ENCODE data around the gene SCFD2.
"Not testable (repeated sequence)": the region's sequence is repeated elsewhere in the genome, so short reads cannot be mapped to it uniquely, and the experiment has no call there.

The SCFD2 gene

DNA sequence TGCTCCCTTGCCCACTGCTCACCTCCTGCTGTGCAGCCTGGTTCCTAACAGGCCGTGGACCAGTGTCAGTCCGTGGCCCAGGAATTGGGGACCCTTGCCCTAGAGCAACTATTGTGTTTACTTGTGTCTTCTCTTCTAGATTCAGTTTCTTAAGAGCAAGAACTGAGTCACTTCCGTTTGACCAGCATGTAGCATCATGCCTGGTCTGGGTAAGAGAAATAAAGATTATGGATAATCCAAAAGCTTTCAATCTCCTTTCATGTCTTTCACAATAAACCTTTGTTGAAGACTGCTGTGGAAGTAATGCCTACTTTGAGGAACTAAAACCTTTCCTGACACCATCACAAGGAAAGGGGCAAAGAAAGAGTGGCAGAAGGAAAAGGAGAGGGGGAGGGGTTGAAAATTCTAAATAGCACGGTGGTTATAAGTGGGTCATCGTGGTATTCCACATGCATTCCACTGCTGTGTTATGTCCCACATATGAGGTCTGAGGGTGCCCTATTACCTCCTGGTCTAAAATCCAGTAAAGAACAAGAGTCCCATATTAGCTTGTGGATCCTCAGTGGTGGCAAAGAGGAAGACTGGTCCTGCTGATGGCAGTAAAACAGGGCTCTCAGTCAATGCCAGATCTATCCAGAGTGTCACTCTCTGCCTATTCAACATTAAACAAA lies 370.4 kb downstream of the SCFD2 start:
- DNase-seq (ENCODE audit: low read depth in 1 of 2, low spot score in 1 of 2) = no peak

DNA sequence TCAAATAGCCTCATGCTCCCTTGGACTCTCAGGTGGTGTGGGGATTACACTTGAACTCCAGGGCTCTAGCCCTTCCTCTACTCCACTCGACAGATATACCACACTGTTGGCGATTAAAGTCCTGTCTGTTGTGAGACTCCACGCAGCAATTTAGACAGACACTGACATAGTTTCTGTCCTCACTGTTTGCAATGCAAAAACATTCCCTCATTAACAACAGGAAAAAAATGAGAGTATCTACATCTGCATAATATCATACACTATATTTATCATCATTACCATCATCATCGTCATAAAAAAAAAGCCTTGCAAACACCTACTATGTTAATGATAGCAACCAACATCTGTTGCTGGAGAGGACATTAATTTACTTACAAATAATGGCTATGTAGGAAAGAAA lies 371.3 kb downstream of the SCFD2 start:
- DNase-seq (ENCODE audit: low read depth in 1 of 2, low spot score in 1 of 2) = no peak

DNA sequence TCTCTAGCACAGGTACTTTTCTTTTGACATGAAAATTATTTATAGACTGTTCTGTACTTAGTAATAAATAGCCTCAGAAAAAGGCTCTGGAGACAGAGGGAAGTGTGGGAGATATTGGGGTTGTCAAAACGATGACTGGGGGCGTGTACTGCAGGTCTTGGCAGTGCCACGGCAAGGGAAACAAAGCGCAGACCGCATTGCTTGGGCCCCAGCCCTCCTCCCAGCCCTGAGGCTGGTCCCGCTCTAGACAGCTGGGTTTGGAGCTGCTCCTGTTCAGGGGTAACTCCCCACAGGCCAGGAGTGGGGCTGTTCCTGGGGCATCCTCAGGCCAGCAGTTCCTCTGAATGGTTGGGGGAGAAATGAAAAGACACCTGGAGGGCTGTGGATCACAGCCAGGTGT lies 372.1 kb downstream of the SCFD2 start:
- no peak for DNase-seq (ENCODE audit: low read depth in 1 of 2, low spot score in 1 of 2)

DNA sequence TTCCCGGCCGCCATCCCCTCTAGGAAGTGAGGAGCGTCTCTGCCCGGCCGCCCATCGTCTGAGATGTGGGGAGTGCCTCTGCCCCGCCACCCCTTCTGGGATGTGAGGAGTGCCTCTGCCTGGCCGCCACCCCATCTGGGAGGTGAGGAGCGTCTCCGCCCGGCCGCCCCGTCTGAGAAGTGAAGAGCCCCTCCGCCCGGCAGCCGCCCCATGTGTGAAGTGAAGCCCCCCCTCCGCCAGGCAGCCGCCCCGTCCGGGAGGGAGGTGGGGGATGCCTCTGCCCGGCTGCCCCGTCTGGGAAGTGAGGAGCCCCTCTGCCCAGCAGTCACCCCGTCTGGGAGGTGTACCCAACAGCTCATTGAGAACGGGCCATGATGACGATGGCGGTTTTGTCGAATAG lies 373.3 kb downstream of the SCFD2 start:
- not testable (repeated sequence) for DNase-seq (ENCODE audit: low read depth in 1 of 2, low spot score in 1 of 2)

DNA sequence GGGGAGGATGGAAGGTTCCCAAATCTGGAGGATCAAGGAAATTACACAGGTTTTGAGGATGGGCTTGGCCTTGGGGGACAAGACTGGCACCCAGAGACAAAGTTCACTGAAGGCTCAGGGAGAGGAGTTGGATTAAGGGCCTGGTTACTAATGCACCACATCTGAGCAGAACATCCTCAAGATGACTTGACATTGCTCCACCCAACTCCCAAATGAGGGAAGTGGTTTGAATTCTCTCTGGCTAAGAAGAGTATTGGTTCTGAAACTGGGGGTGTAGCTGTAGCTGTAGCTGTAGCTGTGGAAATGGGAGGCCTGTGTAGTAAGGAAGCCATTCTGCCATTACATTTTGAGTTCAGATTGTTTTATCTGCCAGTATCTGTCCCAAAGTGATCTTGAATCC lies 374.4 kb downstream of the SCFD2 start:
- DNase-seq (ENCODE audit: low read depth in 1 of 2, low spot score in 1 of 2) = no peak

DNA sequence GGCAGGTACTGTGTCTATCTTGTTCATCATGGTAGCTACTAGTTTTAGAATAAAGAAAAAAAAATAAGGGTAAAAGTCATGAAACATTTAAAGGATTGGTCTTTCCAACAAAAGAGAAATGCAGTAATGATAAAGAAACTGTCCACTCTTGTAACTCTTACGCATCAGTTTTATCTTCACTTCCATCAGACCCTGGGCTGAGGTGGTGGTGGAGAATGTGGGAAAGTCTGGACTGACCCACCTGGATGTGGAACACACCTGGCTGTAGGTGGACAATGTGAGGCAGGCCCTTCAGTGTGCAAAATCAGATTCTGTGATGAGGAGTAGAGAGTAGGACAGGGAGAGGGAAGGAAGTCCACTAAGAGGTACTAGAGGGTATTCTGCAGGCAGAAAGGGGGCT lies 375.2 kb downstream of the SCFD2 start:
- DNase-seq (ENCODE audit: low read depth in 1 of 2, low spot score in 1 of 2) = no peak

DNA sequence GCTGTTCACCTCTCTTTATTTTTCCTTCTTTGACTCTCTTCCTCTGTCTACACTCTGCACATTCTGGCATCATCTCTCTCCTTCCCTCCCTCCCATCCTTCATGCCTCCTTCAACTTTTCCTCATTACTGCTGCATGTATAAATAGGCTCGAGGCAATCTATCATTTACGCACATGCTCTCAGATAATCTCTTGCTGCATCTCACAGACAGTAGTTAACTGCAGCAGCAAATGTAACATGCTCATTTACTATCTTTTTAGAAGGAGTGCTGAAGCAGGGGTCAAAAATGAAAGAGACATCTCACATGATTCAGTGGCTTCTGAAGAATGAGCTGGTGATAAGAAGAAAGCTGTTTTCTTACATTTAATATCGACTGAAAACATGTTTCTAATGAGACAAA lies 376.0 kb downstream of the SCFD2 start:
- DNase-seq (ENCODE audit: low read depth in 1 of 2, low spot score in 1 of 2) = no peak

DNA sequence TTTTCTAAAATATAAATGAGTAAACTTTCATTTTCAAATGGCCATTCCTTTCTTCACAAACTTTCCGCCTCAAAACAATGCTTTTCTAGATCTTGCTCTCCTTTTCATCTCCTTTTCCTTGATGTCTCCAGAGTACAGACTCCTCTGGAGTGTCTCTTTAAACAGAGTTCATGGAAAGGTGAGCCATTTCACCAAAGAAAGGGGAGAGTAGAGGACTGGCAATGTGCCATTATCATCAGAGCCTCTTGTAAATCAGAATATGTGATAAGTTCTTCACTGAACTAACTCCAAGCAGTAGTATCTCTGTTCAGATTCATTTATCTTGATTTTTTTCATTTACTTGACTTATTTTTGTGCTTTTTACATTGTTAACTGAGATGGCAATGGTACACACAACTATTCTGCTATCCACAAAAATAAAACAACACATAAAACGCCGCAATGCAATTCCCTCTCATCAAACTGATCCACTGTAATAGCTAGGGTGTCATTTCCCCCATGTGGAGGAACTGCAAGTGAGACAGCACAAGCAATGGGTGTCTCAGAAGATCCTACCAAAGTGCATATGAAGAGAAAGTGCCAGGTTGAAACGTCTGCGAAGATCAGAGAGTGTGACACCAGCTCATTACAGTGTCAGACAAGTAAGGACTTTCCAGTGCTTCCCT lies 378.3 kb downstream of the SCFD2 start:
- DNase-seq (ENCODE audit: low read depth in 1 of 2, low spot score in 1 of 2) = no peak

DNA sequence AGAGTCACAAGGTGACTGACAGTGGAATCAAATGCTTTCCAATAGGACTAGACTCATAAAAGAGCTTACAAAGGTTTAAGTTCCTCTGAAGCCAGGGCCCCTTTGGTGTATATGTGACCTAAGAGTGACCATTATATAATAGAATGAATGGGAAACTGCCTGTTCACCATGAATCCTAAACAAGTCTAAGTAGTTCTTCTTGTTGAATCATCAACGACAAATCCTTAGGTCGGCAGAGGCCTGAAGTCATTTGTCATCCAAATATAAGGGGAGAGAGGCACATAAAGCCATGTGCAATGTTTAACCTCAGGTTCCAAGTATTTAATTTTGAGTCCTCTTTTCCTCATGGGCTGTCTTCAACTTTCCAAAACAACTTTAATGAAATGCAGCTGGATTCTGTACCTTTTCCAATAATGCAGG lies 381.4 kb downstream of the SCFD2 start:
- no peak for DNase-seq (ENCODE audit: low read depth in 1 of 2, low spot score in 1 of 2)

DNA sequence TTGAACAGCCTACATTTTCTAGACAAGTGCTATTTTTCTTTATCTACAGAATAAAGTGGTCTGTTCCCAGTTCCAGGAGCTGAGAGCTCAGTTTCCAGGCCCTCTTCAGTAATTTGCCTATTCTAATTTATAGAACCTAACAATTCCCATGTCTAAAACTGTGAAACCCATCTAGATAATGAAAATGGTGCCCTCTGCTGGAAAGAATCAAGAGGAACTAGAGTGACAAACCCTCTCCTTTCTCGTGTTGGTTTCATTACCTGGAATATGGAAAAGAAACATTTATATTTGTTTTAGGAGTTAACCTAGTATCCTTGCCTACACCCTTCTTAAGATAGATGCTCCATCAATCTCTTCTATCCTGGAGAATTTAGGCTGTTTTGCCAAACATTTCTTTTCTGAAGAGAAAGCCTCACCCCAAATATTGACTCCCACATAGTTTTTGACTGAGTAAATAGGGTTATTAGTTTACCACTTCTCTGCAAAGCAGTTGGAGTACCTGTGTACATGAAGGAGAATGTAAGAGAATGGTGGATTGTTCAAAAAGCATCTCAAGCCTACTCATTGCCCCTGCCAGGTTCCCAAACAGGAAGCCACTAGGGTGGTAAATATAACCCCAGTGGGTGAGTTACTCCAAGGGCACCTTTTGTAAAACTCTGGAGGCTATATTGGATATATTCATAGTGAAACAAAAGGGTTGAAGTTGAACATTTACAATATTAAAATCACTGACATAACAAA lies 382.1 kb downstream of the SCFD2 start:
- peak in 1 of 2 donors; percentile 15 for DNase-seq (ENCODE audit: low read depth in 1 of 2, low spot score in 1 of 2)

DNA sequence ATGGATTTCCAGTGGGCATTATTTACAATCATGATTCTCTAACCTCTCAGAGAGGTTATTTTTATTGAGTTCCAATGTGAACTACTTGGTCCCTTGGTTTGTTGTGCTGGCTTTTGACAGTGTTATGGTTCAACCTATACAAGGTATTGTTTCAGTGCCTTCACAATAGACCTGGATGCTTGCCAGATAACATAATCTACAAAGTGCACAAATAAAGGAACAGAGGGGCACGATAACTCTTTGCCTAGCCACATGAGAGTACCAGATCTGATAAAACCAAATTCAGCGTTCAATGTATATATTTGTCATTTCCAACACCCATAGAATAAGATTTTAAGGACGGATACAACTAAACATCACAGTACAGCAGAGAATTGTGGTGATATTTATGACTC lies 382.9 kb downstream of the SCFD2 start:
- no peak for DNase-seq (ENCODE audit: low read depth in 1 of 2, low spot score in 1 of 2)

DNA sequence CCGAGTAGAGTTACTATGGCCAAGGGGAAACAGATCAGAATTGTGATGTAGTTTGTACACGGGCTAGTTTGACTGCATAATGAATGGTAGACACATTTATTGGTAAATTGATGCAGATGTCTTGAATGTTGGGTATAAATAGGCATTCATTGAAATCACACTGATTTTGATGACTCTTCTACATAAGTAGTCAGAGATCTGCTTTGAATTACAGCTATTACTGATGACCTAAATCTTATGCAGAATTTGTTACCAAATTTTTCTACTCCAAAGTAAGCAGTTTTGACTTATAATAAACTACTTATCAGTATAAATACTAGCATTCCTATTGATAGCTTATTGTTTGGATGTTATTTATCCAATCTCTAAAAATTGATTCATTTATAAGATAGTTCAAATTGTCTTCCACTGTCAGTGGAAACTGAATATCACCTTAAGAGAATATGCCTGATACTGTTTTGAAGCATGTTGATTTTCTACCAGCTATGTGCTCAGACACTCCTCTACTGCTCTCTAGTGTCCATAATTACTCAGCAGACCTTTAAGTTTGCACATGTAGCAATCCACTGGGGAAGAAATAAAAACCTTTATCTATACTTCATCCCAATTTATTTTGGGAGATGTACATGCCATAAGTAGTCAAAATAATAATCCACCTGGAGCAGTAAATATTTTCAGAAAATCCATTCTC lies 383.5 kb downstream of the SCFD2 start:
- DNase-seq (ENCODE audit: low read depth in 1 of 2, low spot score in 1 of 2) = no peak

DNA sequence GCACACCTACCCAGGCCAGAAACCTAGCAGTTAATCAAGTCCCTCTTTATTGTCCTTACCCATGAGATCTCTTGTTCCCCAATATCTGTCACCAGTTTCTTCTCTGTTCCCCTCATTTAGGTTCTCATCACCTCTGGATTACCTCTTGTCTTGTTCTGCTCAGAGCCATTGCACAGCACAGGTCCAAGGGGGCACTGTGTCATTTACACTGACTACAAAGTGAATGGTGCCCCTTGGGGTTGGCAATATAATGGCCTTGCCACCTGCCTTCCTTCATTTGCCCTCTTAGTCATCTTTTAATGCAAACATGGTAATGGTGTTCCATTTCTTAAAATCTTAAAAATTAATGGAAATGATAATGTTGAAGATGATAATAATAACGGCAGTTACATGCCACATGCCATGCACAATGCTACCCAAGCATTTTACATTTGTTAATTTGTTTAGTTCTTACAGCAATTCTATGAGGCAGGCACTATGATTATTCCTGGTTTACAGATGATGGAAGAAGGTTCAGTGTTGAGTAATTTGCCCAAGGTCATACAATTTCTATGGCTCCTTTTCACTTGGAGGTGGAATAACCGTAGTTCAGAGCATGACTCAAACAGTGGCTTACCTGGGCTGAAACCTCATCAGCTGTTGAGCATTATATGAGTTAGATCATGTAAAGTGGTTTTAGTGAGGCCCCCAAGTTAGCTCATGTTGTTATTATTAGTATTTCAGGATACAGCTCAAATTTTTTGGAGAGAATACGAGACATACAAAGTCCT lies 385.9 kb downstream of the SCFD2 start:
- DNase-seq (ENCODE audit: low read depth in 1 of 2, low spot score in 1 of 2) = no peak

DNA sequence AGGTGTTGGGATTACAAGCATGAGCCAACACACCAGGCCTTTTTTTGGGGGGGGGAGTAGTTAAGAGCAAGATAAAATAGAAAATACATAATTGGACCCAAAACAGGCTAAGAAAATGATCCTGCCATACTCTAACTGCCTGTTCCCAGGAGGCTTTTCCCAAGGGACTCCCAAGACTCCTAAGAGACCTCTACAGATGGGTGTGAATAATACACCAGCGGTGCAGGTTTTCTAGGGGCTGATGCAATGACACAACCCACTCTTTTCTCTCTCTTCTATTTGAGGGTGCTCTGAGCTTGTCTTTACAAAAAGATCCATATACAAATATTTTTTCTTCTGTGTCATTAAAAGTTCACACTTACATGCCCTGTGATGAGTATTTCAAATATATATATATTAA lies 386.8 kb downstream of the SCFD2 start:
- no peak for DNase-seq (ENCODE audit: low read depth in 1 of 2, low spot score in 1 of 2)

DNA sequence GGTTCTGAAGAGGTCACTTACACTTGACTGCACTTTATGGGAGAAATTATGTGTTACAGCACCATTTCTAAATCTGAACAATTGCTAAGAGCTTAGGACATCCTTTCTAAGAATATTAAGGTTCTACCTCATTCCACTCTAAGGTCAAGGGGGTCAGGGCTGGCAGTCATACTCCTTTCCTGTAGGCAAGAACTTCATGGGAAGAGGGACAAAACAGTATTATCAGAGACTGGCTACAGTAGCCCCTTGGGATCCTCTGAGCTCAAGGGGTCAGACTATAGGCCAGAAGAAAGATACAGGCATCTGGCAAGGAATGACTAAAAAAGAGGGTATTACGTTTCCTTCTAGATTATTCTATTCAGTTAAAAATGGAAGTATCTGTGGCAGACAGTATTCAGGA lies 388.6 kb downstream of the SCFD2 start:
- DNase-seq (ENCODE audit: low read depth in 1 of 2, low spot score in 1 of 2) = no peak

DNA sequence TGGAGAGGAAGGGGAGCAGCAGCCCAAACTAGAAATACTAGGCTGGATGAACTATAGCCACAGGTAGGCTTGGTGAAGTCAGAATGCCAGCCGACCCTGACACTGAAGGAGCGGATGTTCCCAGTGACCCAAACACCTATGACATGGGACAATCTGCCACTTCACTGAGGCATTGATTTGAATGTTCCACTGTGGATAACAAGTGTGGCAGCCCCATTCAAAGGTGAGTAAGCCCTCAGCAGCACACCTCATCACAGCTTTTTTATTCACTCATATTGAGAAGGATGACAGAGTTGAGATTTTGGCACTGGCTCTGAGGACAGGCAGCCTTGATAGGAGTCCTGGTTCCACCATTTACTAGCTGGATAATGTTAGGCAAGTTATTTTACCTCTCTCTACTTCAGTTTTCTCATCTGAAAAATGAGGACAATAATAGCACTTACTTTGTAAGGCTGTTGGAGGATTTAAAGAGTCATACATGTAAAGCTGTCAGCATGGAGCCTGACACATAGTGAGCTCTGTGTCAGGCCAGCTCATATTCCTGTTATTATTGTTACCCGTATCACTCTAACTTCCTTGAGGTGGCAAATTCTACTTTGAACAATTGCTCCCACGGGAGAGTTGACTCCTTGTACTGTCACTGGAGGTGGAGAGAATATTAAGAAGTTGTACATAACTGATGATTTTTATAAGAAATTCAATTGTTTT lies 389.2 kb downstream of the SCFD2 start:
- DNase-seq (ENCODE audit: low read depth in 1 of 2, low spot score in 1 of 2) = no peak

DNA sequence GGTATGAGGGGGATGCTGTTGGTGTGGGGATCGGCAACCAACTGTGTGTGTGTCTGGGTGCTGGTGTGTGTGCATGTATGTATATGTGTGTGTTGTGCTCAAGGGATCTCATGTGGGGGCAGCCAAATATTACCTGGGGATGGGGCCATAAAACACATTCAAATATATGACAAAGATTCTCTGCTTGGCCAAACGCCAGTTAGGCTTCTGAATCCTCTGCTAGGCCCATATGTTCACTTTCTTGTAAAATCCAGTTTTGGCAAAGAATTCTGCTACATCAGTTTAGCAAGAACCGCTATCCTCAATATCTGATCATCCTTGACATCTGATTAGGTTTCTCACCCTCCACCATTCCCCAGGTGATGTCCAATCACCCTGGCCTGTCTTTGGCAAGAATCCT lies 397.2 kb downstream of the SCFD2 start:
- DNase-seq (ENCODE audit: low read depth in 1 of 2, low spot score in 1 of 2) = no peak

DNA sequence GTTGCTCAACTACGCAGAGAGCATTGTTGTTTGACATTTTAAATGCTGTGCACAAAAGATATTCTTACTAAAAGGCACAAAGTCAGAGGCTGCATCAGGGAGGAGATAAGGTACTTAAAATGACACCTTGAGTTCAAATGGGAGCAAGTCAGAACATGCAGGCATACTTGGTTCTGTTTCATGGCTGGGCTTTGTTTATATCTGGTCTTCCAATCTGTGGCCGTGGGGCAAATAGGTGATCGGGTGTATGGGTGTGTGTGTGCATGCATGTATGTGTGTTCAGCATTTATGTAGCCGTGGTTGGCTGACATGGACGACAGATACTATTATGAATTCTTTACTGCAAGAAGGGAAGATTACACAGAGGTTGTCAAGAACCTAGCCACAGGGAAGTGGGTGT lies 397.6 kb downstream of the SCFD2 start:
- no peak for DNase-seq (ENCODE audit: low read depth in 1 of 2, low spot score in 1 of 2)

DNA sequence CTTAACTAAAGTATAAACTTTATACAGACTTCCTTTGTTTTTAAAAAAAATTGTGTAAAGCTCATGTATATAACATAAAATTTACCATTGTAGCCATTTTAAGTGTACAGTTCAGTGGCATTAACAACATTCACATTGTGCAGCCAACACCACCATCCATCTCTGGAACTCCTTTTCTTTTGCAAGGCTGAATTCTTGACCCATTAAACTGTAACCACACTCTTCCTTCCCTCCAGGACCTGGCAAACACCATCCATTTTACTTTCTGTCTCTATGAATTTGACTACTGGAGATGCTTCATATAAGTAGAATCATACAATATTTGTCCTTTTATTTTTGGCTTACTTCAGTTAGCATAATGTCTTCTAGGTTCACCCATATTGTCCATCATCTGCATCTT lies 399.1 kb downstream of the SCFD2 start:
- DNase-seq (ENCODE audit: low read depth in 1 of 2, low spot score in 1 of 2) = no peak

DNA sequence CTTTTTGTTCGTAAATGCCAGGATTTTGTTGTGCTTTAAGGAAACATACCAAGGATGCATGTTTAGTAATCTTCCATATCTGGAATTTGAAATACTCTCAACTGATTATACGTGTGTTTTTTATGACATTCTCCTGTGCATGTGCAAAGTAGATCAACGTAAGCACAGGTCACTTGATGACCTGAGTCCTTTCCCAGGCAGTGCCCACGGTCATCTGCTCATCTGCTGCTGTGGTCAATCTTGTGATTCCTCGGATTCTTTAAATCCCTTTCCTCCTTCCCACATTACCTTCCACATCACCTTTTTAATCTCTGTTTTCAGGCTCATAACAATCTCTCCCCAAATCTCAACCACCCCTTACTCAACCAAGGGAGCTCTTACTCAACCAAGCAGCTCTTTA lies 399.7 kb downstream of the SCFD2 start:
- no peak for DNase-seq (ENCODE audit: low read depth in 1 of 2, low spot score in 1 of 2)

Measured in activated CD4-positive, alpha-beta T cell treated with anti-CD3 and anti-CD28 coated beads, Interleukin-2, amount 50 U/mL, for 24 hours (primary cell).